T1000 (cell line): ENCODE measurements around the gene HPSE2.

Experiments
- DNase-seq: peaks from one replicate; lab custom pipeline; 2025; ENCODE audit warnings: mixed read lengths; lab: John Stamatoyannopoulos, UW

Gene HPSE2

GRCh38 chr10:98431016-98431415 lies 804.6 kb downstream of the HPSE2 start:
- no peak for DNase-seq

DNA sequence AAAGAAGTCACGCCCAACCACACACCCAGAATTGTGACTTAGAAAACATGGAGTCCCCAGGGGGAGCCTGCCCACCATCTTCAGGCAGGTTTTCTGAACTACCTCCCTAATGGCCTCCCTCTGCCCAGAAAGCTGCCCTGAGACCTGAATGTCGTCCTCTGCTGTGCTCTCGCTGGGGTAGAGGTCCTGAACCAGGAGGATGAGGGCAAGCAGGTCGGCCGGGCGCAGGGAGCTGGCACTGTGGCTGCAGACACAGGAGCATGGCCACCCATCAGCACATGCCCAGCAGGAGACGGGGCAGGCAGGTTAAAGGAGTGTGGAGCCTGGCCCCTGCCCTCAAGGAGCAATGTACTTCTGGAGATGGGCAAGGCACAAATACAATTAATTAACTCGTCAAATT lies 805.2 kb downstream of the HPSE2 start:
- DNase-seq, result no peak

- no peak for DNase-seq
Measured at GRCh38 chr10:98429320-98430072, 806.2 kb downstream of the HPSE2 start.

DNA sequence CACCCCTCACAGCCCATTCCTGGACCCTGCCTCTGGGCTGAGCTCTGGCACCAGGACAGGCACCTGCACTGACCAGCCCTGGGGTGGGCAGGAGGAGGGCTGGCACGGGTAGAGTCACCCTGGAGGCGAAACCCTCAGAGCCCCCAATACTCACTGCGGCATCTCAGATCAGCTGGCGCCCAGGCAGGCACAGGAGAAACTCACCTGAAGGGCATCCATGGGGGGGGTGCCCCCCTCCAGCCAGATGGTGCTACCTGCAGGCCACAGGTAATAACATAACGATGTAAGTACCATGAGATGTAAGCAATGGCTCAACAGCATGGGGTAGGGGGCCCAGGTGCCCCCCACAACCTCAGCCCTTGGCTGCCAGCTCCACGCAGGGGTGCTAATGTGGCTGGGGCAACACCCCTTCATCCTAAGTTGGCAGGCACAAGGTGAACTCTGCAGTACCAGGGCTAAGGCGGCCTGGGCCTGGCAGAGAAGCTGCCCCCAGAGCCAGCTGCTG lies 808.6 kb downstream of the HPSE2 start:
- DNase-seq, result no peak

DNA sequence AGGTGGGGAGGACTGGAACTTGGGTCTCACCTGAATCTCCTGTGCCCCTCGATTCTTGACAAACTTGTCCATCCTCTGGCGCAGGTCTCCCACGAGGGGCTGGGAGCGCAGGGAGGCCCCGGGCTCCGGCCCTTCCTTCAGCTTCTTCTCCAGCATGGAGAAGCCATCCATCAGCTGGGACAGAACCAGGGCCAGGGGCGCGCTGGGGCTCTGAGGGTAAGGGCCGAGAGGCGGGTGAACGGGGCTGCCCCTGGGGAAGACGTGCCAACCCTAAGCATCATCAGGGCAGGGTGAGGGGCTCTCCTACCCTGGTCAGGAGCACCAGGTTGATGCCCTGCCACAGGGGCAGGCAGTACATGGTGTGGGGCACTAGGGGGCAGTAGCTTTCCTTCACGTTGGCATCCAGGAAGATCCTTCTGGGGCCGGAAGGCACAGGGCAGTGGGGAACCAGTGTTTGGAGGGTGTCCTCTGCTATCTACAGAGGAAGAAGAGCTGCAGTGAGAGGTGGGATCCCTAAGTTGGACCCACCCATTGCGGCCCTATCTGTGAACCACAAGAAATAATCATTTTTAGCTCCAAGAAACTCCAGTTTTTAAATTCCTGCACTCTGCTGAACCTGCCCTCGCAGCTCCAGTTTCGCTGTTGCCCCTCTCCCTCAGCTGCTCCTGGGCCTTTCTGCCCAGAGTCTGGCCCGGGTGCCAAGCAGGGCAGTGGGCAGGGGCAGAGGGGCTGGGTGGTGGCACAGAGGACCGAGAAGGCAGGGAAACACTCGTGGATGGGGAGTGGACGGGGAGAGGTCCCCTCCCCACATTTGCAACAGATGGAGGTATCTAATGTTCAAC lies 809.9 kb downstream of the HPSE2 start:
- peak; percentile 26 for DNase-seq

GRCh38 chr10:98424295-98425254 lies 811.1 kb downstream of the HPSE2 start:
- DNase-seq, result no peak

DNA sequence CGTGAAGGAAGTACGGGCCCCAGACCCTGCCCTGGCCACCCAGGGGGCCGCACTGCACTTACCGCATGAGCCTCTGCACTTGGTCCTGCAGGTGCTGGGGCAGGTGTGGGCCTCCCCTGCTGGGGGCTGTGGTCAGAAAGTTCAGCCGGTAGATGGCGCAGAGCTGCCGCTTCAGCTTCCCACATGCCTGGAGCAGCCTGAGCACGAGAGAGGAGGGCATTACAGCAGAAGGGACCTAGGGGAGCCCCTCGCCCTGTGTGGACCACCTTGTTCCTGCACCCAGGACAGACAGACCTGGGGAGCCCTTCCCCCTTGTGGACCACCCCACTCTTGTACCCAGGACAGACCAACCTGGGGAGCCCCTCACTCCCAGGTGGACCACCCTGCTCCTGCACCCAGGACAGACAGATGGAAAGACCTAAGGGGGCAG lies 811.9 kb downstream of the HPSE2 start:
- DNase-seq, result no peak

DNA sequence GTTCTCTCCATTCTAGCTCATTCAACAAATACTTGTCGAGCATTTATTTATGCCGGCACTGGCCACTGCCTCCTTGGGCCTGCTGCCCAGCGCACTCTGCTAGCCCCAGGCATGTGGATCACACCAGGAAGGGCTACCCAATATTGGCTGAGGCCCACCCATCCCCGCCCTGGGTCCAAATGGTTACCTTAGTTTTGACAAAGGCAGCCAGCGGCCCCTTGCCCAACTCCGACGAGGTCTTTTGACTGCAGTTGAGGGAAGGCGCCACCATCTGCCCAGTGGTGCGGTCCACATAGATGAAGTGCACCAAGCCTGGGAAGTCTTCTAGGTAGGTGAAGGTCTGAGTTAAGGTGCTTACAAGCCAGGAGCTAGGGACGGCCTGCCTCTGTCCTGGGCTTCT lies 813.5 kb downstream of the HPSE2 start:
- DNase-seq, result no peak

DNA sequence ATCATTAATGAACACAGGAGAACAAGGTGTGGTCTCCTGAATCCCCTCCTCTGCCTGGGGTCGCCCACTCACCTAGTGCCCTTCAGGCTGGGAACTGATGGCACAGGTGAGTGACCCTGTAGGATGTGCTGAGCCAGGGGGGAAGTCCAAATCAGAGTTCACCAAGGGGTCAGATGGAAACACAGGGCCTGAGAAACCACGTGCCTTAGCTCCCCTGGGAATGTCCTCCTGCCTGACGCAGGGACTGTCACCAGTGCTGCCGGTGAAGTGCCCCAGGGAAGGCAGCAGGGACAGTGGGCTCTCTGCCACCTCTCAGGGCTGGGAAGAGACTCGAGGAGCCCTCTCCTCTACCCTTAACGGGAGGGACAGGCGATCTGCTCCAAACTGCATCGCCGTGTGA lies 814.9 kb downstream of the HPSE2 start:
- DNase-seq, result no peak

- no peak for DNase-seq
Measured at GRCh38 chr10:98419469-98420261, 816.0 kb downstream of the HPSE2 start.

DNA sequence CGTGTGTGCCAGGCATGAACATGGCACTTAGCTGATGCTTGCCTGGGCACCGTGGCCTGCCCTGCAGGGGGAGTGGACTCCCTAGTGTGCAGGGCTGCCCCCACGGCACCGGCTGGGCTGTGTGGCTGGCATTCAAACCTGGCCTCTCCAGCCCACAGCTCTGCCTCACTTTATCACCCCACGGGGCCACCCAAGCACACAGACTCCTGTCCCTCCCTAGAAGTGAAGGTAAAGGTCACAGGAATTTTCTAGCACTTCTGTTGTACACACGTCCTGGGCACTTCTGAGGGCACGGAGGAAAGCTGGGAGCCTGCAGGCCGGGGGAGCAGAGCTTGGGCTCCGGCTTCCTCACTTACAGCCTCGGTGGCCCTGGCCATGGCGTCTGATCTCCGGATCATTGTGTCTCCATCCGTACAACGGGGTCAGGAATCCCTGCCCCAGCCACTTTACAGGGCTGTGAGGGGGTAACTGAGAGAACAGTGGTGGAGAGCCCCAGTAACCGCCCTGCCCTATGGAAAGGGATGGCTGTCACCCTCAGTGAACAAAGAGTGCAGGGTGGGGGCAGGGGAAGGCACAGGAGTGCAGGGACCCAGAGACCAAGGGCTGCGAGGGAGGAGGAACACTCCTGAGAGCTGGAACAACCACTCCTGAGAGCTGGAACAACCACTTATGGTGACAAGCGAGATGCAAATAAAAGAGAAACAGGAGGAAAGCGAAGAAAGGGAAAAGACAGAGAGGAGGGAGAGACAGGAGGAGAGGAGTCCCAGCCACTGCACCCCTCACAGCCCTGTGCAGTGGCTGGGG lies 816.8 kb downstream of the HPSE2 start:
- no peak for DNase-seq

DNA sequence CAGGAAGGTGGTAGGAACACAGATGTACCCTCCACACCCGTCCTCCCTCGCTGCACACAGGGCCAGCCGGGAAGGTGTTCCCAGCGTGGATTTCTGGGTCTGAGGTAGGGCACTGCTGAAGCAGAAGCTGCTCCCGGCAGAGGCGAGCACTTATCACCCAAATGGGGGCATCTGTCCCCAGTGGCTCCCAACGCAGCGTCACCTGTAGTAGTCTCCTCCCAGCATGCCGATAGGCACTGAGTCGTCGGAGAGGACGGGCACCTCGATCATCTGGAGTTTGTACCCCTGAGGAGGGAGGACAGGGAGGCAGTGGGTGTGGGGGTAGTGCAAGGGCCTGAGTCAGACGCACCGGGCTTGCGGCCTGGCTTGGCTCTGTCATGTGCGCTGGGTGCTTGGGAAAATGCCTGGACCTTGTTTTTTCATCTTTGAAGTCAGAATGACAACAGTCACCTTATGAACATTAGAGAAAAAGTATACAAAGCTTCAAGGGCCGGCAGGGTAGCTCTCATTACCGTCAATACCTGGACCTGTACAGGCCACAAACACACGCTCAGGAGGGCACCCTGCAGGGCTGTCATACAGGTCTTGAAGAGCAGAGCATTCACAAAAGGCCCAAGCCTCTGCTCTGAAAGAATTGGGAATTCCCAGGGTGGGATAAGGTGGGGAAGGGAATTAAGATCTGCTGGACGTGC lies 817.5 kb downstream of the HPSE2 start:
- no peak for DNase-seq

DNA sequence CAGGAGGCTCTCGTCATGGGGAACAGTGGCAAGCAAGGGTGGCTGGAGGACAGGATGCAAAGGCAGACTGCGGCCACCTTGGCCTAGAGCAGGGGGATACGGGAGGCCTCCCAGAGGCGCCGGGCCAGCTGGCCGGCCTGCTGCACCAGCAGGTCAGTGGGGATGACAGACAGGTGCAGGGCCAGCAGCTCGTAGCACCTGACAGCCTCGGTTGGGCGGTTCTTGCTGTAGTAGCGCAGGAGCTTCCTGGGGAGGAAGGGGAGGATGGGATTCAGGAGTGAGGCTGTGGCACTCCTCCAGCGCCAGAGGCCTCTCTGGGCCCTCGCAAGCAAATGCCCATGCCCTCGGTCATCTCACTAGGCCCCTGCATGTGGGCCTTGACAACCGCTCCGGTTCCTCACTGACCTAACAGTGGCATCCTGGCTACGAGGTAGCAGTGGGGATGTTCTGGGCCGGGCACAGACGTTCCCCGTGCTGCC lies 818.1 kb downstream of the HPSE2 start:
- DNase-seq, result no peak

- DNase-seq, result no peak
Measured at GRCh38 chr10:98416606-98417388, 818.9 kb downstream of the HPSE2 start.

GRCh38 chr10:98415731-98416119 lies 819.9 kb downstream of the HPSE2 start:
- no peak for DNase-seq

DNA sequence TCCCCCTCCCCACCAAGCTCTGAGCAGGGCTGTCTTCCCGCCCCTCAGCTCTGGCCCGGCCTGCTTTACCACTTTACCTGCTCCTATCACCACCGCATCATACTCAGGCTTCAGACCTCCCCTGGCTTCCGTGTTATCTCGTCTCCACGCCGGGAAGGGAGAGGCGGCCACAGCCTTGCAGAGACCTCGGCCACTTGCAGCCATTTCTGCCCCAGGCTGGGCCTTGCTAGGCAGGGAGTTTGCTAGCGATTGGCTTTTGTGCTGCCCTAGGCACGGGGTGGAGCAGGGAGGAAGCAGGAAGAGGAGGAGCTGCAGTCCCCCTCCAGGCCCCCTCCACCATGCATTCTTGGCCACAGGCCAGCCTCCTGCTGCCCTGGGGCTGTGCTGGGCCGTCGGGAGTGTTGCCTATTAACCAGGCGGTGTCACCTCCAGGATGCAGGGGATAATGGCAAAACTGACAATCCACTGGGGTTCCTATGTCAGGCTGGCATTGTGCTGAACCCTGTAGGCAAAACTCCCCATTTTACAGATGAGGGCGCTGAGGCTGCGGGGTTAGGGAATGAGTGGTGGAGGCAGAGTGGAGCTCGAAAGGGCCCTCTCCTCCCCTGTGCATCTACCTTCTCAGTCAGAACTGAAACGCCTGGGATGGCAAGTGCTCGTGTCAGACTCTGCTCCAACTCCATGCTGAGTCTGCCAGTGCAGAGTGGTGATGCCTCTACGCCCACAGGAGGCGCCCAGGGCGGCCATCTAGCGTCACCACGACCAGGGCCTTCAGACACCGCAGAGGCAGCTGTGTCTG lies 820.5 kb downstream of the HPSE2 start, which contains the start of gene PYROXD2:
PYROXD2 (minus strand) TSS at position 251 of the 799 bp plus-strand sequence; CDS start at position 204, 47 bp downstream.
- DNase-seq, result peak; percentile 91

DNA sequence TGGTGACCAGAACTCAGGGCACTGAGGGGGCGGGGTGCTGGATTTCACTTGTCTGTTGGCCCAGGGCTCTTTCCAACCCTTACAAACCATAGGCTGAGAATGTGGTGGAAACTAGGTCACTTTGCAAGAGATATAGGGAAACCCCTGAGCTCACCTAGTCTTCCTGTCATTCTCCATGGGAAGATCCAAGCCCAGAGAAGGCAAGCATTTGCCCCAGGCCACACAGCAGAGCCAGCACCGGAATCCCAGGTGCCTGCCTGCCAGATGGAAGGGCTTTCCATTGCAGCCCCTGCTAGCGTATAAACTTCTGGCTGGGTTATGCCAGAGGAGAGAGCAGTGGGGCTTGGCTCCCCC lies 821.1 kb downstream of the HPSE2 start:
- no peak for DNase-seq

- DNase-seq, result no peak
Measured at GRCh38 chr10:98411768-98412167, 823.9 kb downstream of the HPSE2 start.
